ENCODE measurements around the gene CMTM7.

- no peak for TF ChIP-seq EP300 (IDR thresholded peaks at IDR 0.05; ENCODE audit: borderline replicate concordance in 1 of 2, low read depth in 1 of 2, low read length in 1 of 2)
- no peak for TF ChIP-seq RFX5 (IDR thresholded peaks at IDR 0.05; ENCODE audit: low read length)
- no peak for TF ChIP-seq EZH2phosphoT487 (IDR thresholded peaks at IDR 0.05; ENCODE audit: borderline replicate concordance, low read depth)
- TF ChIP-seq YY1 (IDR thresholded peaks at IDR 0.05; ENCODE audit: low read depth) = no peak
- TF ChIP-seq CTCF (IDR thresholded peaks at IDR 0.05) = no peak
- TF ChIP-seq MAX (IDR thresholded peaks at IDR 0.05; ENCODE audit: low read depth) = no peak
- no peak for TF ChIP-seq TAF1 (IDR thresholded peaks at IDR 0.05; ENCODE audit: borderline replicate concordance, low read depth, low read length)
- no peak for TF ChIP-seq JUND (IDR thresholded peaks at IDR 0.05)
- TF ChIP-seq SIN3A (IDR thresholded peaks at IDR 0.05; ENCODE audit: borderline replicate concordance, low read depth, low read length) = no peak
Observed at GRCh38 chr3:32495609-32496008, 104.0 kb downstream of the CMTM7 start.

Measured in SK-N-SH (cell line).